NCI-H2227 (cell line): Measurements from ENCODE around the gene GOT1.
A peak's percentile ranks its signal among the peaks of the same experiment; 100 is the strongest.

Experiments used
- DNase-seq: peaks from one replicate; lab custom pipeline; 2025; ENCODE audit not compliant: unreplicated experiment; lab: John Stamatoyannopoulos, UW

GOT1 gene

GRCh38 chr10:99433378-99434020 is 3.1 kb upstream of the GOT1 start:
- no peak for DNase-seq

- no peak for DNase-seq
These were observed 2.5 kb upstream of the GOT1 start for GRCh38 chr10:99432881-99433280.

- no peak for DNase-seq
These were observed 1.6 kb upstream of the GOT1 start for GRCh38 chr10:99432047-99432446.

GRCh38 chr10:99431190-99431760 is 851 bp upstream of the GOT1 start:
- peak; percentile 19 for DNase-seq

- peak; percentile 44 for DNase-seq
These were observed 341 bp downstream of the GOT1 start for GRCh38 chr10:99430116-99430450.

- DNase-seq = no peak
These were observed 818 bp downstream of the GOT1 start for GRCh38 chr10:99429517-99430095.

GRCh38 chr10:99427566-99428190 is 2.7 kb downstream of the GOT1 start:
- no peak for DNase-seq

GRCh38 chr10:99426689-99427088 is 3.7 kb downstream of the GOT1 start:
- no peak for DNase-seq

- DNase-seq = no peak
These were observed 5.2 kb downstream of the GOT1 start for GRCh38 chr10:99425204-99425603.

- DNase-seq = no peak
These were observed 5.8 kb downstream of the GOT1 start for GRCh38 chr10:99424656-99425055.

GRCh38 chr10:99422529-99423096 is 7.8 kb downstream of the GOT1 start:
- DNase-seq = no peak

GRCh38 chr10:99421233-99421739 is 9.1 kb downstream of the GOT1 start:
- no peak for DNase-seq

- DNase-seq = no peak
These were observed 10.7 kb downstream of the GOT1 start for GRCh38 chr10:99419688-99420087.

GRCh38 chr10:99418910-99419624 is 11.4 kb downstream of the GOT1 start:
- DNase-seq = no peak

GRCh38 chr10:99412099-99412498 is 18.3 kb downstream of the GOT1 start:
- no peak for DNase-seq

- DNase-seq = no peak
These were observed 18.9 kb downstream of the GOT1 start for GRCh38 chr10:99411546-99411945.

- no peak for DNase-seq
These were observed 19.5 kb downstream of the GOT1 start for GRCh38 chr10:99410876-99411275.

GRCh38 chr10:99410146-99410545 is 20.3 kb downstream of the GOT1 start:
- no peak for DNase-seq

- no peak for DNase-seq
These were observed 24.3 kb downstream of the GOT1 start for GRCh38 chr10:99406149-99406548.

GRCh38 chr10:99403674-99404073 is 26.8 kb downstream of the GOT1 start:
- no peak for DNase-seq

- no peak for DNase-seq
These were observed 30.8 kb downstream of the GOT1 start for GRCh38 chr10:99399664-99400063.
